Vagina (tissue), 2 donors: ENCODE measurements around the gene NR1I2.

Source experiments
- POLR2A ChIP-seq, 2 donors: fragments of 450-650 bp; IDR thresholded peaks; one replicate each; pipeline ENCODE4 v1.6.1; 2017; ENCODE audit warnings: antibody characterized with exemption in 2 of 2, mild to moderate bottlenecking in 2 of 2, moderate library complexity in 2 of 2
- POLR2AphosphoS5 ChIP-seq, 2 donors: sonication (generic); formaldehyde crosslinking; IDR thresholded peaks; one replicate each; pipeline ENCODE4 v1.9.0; 2017; ENCODE audit warnings: antibody characterized with exemption in 2 of 2, mild to moderate bottlenecking in 2 of 2, low read depth in 1 of 2; ENCODE audit not compliant: insufficient read depth in 1 of 2
- TF ChIP-seq, protein P1 (sequence below), 3 experiments: fragments of 450-650 bp in 2 of 3; fragments of 200-600 bp in 1 of 3; sonication (generic) in 1 of 3; IDR thresholded peaks; one replicate each; pipeline ENCODE4 v1.5.1; 2017 to 2019; ENCODE audit warnings: antibody characterized with exemption in 3 of 3, mild to moderate bottlenecking in 2 of 3, moderate library complexity in 2 of 3

DNA sequence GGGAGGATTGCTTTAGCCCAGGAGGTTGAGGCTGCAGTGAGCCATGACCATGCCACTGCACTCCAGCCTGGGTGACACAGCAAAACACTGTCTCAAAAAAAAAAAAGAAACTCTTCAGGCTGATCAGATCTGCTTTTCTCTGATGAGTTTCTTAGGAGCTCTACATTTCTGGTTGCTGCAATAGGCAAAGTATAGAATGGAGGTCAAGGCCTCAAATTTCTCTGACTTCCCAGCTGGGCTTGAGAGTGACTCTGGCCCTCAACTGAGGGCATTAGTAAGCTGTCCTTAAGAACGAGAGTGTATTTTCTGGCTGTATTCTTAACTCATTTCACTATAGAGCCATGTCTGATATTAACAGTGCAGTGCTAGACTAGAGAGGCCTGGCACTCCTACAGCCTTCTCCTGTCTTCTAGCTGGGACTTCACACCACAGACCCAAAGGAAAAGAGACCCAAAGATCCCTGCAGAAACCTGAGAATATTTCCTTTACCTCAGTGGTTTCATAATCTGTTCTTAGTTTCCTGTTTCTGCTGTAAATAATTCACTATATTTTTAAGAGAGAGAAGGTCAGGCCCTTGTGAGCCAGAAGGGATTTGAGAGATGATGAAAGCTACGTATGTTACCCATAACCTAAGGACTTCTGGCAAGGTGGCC is 2.0 kb upstream of the NR1I2 start:
- TF ChIP-seq POLR2AphosphoS5 (IDR thresholded peaks at IDR 0.05; ENCODE audit: insufficient read depth in 1 of 2, low read depth in 1 of 2) (no peak), POLR2A (IDR thresholded peaks at IDR 0.05) (no peak)
- TF ChIP-seq, protein P1, sequence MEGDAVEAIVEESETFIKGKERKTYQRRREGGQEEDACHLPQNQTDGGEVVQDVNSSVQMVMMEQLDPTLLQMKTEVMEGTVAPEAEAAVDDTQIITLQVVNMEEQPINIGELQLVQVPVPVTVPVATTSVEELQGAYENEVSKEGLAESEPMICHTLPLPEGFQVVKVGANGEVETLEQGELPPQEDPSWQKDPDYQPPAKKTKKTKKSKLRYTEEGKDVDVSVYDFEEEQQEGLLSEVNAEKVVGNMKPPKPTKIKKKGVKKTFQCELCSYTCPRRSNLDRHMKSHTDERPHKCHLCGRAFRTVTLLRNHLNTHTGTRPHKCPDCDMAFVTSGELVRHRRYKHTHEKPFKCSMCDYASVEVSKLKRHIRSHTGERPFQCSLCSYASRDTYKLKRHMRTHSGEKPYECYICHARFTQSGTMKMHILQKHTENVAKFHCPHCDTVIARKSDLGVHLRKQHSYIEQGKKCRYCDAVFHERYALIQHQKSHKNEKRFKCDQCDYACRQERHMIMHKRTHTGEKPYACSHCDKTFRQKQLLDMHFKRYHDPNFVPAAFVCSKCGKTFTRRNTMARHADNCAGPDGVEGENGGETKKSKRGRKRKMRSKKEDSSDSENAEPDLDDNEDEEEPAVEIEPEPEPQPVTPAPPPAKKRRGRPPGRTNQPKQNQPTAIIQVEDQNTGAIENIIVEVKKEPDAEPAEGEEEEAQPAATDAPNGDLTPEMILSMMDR (IDR thresholded peaks at IDR 0.05) = no peak
